Fibroblast of skin of left biceps (primary cell): ENCODE data around the gene RNF224.
"Not testable (repeated sequence)": the region's sequence is repeated elsewhere in the genome, so short reads cannot be mapped to it uniquely, and the experiment has no call there.

Source experiments
- DNase-seq, 2 experiments: peaks; one replicate each; pipeline ENCODE4 v3.0.0-alpha.2; 2013; ENCODE audit warnings: low read depth in 2 of 2

The RNF224 gene

DNA sequence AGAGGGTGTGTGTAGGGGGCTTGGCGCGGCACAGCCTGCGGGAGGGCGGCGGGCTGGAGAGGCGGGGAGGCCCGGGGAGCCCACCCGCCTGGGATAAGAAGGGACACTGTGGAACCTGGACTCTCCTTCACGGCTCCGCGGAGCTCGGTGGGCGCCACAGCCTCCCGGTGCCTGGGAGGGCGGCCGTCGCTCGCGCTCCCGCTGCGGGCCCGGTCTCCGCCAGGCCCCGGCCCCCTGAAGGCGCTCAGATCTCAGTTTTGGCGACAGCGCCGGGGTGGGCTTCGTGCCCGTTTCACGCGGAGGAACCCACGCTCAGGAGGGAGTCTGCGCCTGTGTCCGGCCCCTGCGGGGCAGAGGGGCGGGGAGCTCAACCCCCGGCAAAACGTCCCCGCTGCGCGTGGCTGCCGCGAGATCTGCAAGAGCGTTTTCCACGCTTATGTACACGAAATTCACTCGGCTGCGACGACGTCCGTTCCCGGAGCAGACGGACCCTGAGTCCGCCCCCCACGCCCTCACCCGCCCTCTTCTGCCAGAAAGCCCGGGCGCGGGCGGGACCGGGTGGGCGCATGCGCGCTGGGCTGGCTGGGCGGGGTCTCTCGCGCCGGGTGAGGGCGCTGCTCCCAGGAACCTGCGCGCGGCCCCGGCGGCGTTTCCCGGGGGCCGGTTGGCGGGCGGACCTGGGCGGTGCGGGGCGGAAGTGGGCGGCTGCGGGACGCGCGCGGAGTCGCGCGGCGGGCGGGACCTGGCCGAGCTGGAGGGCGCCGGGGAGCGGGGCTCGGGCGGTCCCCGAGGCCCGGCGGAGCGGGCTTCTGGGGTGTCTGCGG, 27.5 kb downstream of the RNF224 start, which contains the start of gene NELFB:
Gene NELFB (plus strand): TSS at position 704 of the 824 bp plus-strand sequence.
- peak; percentile 61 to 66 for DNase-seq

DNA sequence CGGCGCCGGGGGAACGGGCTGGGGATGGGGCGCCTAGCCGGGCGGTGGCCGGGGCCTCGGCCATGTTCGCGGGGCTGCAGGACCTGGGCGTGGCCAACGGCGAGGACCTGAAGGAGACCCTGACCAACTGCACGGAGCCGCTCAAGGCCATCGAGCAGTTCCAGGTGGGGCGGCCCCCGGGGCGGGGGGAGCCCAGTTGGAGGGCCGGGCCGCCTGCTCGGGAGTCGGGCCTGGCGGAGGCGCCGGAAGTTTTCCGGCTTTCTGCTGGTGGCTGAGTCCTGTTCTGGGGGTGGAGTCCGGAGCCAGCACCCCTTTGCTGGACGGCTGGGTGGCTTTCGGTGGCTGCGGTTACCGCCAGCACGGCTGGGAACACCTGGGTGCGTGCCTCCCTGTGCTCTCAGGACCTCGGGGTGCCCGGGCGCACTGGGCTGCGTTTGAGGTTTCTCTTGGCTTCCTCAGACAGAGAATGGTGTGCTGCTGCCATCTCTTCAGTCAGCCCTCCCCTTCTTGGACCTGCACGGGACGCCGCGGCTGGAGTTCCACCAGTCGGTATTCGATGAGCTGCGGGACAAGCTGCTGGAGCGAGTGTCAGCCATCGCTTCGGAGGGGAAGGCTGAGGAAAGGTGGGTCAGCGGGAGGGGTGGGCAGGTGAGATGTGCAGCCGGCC, 28.3 kb downstream of the RNF224 start:
- DNase-seq = no peak

DNA sequence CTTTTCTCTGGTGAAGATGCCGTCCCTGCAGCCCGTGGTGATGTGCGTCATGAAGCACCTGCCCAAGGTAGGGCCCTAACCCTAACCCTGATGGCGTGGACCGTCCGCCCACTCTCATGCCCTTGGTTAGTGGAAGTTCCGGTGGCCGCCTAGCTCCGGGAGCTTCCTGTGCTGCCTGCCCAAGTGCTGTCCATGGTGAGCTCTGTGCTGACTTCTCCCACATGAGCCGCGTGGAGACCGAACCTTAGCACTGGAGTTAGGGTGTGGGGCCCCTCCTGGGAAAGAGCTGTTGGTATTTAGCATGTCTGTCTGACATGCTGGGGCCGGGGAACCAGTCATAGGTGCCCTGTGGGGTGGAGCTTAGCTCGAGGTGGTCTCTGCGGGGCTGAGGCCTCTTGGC, 29.1 kb downstream of the RNF224 start:
- no peak for DNase-seq

DNA sequence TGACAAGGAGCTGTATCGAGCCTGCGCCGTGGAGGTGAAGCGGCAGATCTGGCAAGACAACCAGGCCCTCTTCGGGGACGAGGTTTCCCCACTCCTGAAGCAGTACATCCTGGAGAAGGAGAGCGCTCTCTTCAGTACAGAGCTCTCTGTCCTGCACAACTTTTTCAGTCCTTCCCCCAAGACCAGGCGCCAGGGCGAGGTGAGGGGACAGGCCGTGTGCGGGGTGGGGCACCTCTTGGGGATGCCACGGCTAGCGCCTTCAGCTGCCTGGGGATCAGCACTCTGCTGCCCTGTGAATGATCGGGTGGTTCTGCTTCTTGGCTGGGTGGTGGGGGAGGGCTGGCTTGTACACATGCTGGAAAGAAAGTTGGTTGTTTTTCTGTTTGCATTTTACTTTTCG, 29.6 kb downstream of the RNF224 start:
- DNase-seq = no peak

- not testable (repeated sequence) for DNase-seq
Measured at GRCh38 chr9:137262173-137262908, 35.0 kb downstream of the RNF224 start.

GRCh38 chr9:137262909-137263285, 35.6 kb downstream of the RNF224 start:
- no peak for DNase-seq

GRCh38 chr9:137263506-137263905, 36.2 kb downstream of the RNF224 start:
- no peak for DNase-seq

- DNase-seq = no peak
Measured at GRCh38 chr9:137264067-137264466, 36.8 kb downstream of the RNF224 start.

- DNase-seq = no peak
Measured at GRCh38 chr9:137265496-137266161, 38.3 kb downstream of the RNF224 start.

DNA sequence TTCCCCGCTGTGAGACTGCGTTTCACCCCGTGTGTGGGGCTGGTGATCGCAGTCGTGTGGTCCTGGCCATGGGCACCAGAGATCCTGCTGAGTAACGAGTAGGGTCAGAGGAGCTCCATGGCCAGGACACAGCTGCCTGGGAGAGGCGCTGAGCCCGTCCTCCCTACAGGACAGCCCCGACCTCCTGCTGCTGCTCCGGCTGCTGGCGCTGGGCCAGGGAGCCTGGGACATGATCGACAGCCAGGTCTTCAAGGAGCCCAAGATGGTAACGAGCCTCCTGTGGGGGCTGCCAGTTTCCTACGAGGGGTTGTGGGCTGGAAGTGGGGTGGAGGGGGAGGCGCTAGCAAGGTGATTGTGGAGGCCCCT, 38.8 kb downstream of the RNF224 start:
- no peak for DNase-seq

- no peak for DNase-seq
Measured at GRCh38 chr9:137266585-137267453, 39.5 kb downstream of the RNF224 start.

GRCh38 chr9:137267933-137268355, 40.6 kb downstream of the RNF224 start:
- DNase-seq = no peak

DNA sequence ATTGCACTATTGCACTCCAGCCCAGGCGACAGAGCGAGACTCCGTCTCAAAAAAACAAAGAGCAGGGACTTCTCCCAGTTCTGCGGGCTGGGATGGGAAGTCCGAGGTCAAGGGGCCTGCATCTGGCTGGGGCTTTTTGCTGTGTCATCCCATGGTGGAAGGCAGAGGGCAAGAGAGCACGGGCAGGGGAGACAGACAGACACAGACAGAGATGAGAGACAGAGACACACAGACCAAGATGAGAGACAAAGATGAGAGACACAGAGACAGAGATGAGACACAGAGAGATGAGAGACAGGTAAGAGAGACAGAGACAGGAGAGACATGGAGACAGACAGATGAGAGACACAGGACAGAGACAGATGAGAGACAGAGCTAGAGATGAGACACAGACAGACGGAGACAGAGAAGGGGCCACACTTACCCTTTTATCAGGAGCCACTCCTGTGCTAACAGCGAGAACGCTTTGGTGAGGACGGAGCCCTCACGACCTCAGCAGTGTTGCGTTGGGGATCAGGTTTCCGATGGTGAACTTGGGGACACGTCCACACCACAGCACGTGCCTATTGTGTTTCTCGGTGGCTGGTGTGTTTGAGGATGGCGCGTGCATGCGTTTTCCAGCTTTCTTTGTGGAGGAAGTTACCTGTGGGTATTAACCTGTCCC, 41.4 kb downstream of the RNF224 start:
- no peak for DNase-seq

- DNase-seq = no peak
Measured at GRCh38 chr9:137269231-137269772, 42.0 kb downstream of the RNF224 start.

- DNase-seq = no peak
Measured at GRCh38 chr9:137270929-137271695, 43.8 kb downstream of the RNF224 start.

- no peak for DNase-seq
Measured at GRCh38 chr9:137271696-137272076, 44.4 kb downstream of the RNF224 start.

DNA sequence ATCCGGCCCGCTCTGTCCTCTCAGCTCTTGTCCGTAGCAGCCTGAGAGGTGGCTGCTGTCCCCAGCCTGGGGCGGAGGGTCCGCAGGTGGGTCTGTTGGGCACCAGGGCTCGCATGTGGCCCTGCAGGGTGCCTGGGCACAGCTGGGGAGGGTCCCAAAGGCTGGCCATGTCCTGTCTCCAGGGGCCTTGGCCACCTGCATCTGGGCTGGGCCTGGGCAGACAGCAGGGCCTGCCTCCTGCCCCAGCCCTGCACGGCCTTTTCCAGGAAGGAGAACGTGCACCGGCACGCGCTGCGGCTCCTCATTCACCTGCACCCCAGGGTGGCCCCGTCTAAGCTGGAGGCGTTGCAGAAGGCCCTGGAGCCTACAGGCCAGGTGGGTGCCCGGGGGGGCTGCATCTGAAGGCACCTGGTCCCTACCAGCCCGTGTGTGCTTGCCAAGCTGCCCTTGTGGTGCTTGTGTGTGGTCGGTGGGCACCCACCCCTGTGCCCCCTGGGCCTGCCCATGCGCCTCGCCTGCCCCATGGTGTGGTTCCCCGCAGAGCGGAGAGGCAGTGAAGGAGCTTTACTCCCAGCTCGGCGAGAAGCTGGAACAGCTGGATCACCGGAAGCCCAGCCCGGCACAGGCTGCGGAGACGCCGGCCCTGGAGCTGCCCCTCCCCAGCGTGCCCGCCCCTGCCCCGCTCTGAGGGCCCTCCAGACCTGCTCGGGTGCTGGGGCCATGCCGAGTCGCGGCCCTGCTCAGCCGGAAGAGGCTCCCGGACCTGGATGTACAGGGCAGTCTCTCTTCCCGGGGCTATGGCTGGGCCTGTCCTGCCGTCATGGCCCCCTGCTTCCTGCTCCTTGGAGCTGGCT, 45.2 kb downstream of the RNF224 start:
- no peak for DNase-seq

DNA sequence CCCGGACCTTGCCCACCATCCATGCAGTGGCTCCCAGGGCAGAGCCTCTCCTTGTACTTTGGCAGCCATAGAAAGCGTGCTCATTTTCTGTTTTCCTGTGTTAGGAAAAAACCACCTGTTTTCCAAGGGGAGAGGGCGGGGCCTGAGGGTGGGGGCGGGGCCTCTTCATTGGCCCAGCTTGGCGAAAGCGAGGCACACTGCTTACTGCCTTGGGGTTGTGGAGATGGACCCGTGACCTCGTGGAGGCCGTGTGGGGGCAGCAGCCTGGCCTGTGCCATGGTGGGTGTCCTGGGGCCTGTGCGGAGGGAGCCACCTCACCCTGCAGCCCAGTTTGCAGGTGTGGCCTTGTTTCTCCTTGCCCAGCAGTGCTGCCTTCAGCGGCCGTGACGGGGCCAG, 45.8 kb downstream of the RNF224 start:
- DNase-seq = no peak
